A549 treated with AZD9567 at 1 μM for 4 hours (cell line): ENCODE results near the gene PYURF. TPM values are rescaled to one million over a fixed set of nuclear protein-coding genes. Genes with fewer than 3 reads are reported as not detected.

Experiments used
- total RNA-seq: library from RNA; stranded (reverse); fragments of 200-300 nt; extraction: Qiagen RNA extraction; gene quantifications from 5 replicates; pipeline ENCODE4 v1.2.3, GENCODE V29; 2022; ENCODE audit not compliant: insufficient read depth

The PYURF gene, protein sequence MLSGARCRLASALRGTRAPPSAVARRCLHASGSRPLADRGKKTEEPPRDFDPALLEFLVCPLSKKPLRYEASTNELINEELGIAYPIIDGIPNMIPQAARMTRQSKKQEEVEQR
- 59.8 to 82.0 TPM (median 78.4 TPM) in 5 replicates for total RNA-seq

GRCh38 chr4:88523325-88524129 is at the start of gene PYURF:
Gene PYURF (minus strand): TSS chr4:88523776. CDS start chr4:88523700, 76 bp downstream.

Other genes starting within 250 kb of the PYURF start
- 0.61 to 3.5 TPM (median 0.71 TPM) in 5 replicates for gene PPM1K, start 239.2 kb downstream of the PYURF start, total RNA-seq
- 2.6 to 4.1 TPM (median 3.4 TPM) in 5 replicates for gene HERC6, start 144.9 kb downstream of the PYURF start, total RNA-seq
- 2.4 to 3.9 TPM (median 3.4 TPM) in 5 replicates for gene HERC5, start 66.7 kb downstream of the PYURF start, total RNA-seq
- gene HERC3, start 68.7 kb upstream of the PYURF start, total RNA-seq, result 4.4 to 8.9 TPM (median 6.5 TPM) in 5 replicates
- gene NAP1L5, start 174.1 kb upstream of the PYURF start, total RNA-seq, result 1.9 to 4.2 TPM (median 2.3 TPM) in 5 replicates